Panc1 (cell line): ENCODE data around the gene ARMC3.

Experiments used
- CTCF ChIP-seq: fragments of 450-650 bp; IDR thresholded peaks from 2 replicates; pipeline ENCODE4 v1.5.1; 2017; ENCODE audit warnings: mild to moderate bottlenecking
- POLR2AphosphoS5 ChIP-seq: IDR thresholded peaks from 2 replicates; pipeline ENCODE4 v1.6.1; 2012; ENCODE audit warnings: mild to moderate bottlenecking, low read depth, low read length, moderate library complexity
- REST ChIP-seq, 2 experiments: IDR thresholded peaks; 2 replicates each; pipeline ENCODE4 v1.6.1; 2011 to 2012; ENCODE audit warnings: low read depth in 2 of 2, control low read depth in 1 of 2, low read length in 1 of 2, mild to moderate bottlenecking in 1 of 2, moderate library complexity in 1 of 2; ENCODE audit not compliant: insufficient read depth in 1 of 2
- SIN3A ChIP-seq: IDR thresholded peaks from 2 replicates; pipeline ENCODE4 v1.6.1; 2012; ENCODE audit warnings: low read depth, mild to moderate bottlenecking, low read length, moderate library complexity, borderline replicate concordance; ENCODE audit not compliant: insufficient read depth
- TCF7L2 ChIP-seq: IDR thresholded peaks from 2 replicates; pipeline ENCODE4 v1.6.1; 2011; ENCODE audit warnings: mild to moderate bottlenecking, low read depth, low read length, inconsistent platforms

GRCh38 chr10:22913474-22914092 lies 14.3 kb upstream of the ARMC3 start:
- TF ChIP-seq CTCF, result no peak
- no peak for TF ChIP-seq POLR2AphosphoS5
- no peak for TF ChIP-seq REST (IDR thresholded peaks at IDR 0.05; ENCODE audit: insufficient read depth in 1 of 2, low read depth in 2 of 2, low read length in 1 of 2)
- TF ChIP-seq SIN3A, result no peak
- TF ChIP-seq TCF7L2, result no peak
